Naive thymus-derived CD4-positive, alpha-beta T cell (primary cell): ENCODE data around the gene KCNH1. TPM values are rescaled to one million over a fixed set of nuclear protein-coding genes. Genes with fewer than 3 reads are reported as not detected.

Experiments
- ATAC-seq: fragments of 150-1000 bp; cut with Tn5 transposase; 2 replicates; pipeline ENCODE4 v1.10.0; 2021; ENCODE audit warnings: mild to moderate bottlenecking, moderate library complexity
- CTCF ChIA-PET: fragments of 350-600 bp; sonication (Branson Sonifier 250); formaldehyde crosslinking; loops from one replicate; lab custom pipeline; 2021; ENCODE audit warnings: antibody characterized with exemption; lab: Charles Lee
- POLR2A ChIA-PET: fragments of 350-600 bp; sonication (Branson Sonifier 250); formaldehyde crosslinking; loops from one replicate; lab custom pipeline; 2021; ENCODE audit warnings: antibody characterized with exemption, inconsistent platforms; lab: Charles Lee
- DNase-seq, 9 donors: peaks; one replicate each; pipeline versions ENCODE4 v3.0.0 to v3.0.0-alpha.2; 2020 to 2022; ENCODE audit warnings: mixed read lengths in 1 of 9
- H3K27ac ChIP-seq: one replicate; pipeline ENCODE4 v1.7.0; 2013; ENCODE audit warnings: mild to moderate bottlenecking, low read depth, low read length, moderate library complexity
- H3K27me3 ChIP-seq, 2 donors: one replicate each; pipeline ENCODE4 v1.7.0; 2013; ENCODE audit warnings: low read length in 2 of 2, mild to moderate bottlenecking in 2 of 2, moderate library complexity in 2 of 2; ENCODE audit not compliant: control insufficient read depth in 2 of 2, insufficient read depth in 2 of 2
- H3K36me3 ChIP-seq, 3 experiments: 1 replicate in 2 of 3; 2 replicates in 1 of 3; pipeline ENCODE4 v1.7.0; 2013; ENCODE audit warnings: low read length in 3 of 3, mild to moderate bottlenecking in 3 of 3, moderate library complexity in 1 of 3; ENCODE audit not compliant: insufficient read depth in 3 of 3, control insufficient read depth in 2 of 3
- H3K4me1 ChIP-seq, 2 donors: one replicate each; pipeline ENCODE4 v1.7.0; 2013; ENCODE audit warnings: low read length in 2 of 2, mild to moderate bottlenecking in 2 of 2, moderate library complexity in 1 of 2; ENCODE audit not compliant: control insufficient read depth in 2 of 2, insufficient read depth in 2 of 2
- H3K4me3 ChIP-seq: 2 replicates; pipeline ENCODE4 v1.7.0; 2013; ENCODE audit warnings: mild to moderate bottlenecking, low read length
- H3K9me3 ChIP-seq, 3 experiments: 1 replicate in 2 of 3; 2 replicates in 1 of 3; pipeline ENCODE4 v1.7.0; 2013; ENCODE audit warnings: low read length in 3 of 3; ENCODE audit not compliant: control insufficient read depth in 2 of 3
- H3K27ac Mint-ChIP-seq, 9 donors: one replicate each; pipeline ENCODE4 v1.8.0; 2020 to 2022; ENCODE audit warnings: mixed read lengths in 9 of 9, mild to moderate bottlenecking in 8 of 9, moderate library complexity in 5 of 9, inconsistent platforms in 2 of 9
- H3K27me3 Mint-ChIP-seq, 5 donors: one replicate each; pipeline ENCODE4 v1.8.0; 2021 to 2022; ENCODE audit warnings: mixed read lengths in 5 of 5, mild to moderate bottlenecking in 1 of 5
- H3K36me3 Mint-ChIP-seq, 5 donors: one replicate each; pipeline ENCODE4 v1.8.0; 2020 to 2022; ENCODE audit warnings: mixed read lengths in 5 of 5, mild to moderate bottlenecking in 3 of 5, inconsistent platforms in 1 of 5
- H3K4me1 Mint-ChIP-seq, 7 donors: one replicate each; pipeline ENCODE4 v1.8.0; 2020 to 2022; ENCODE audit warnings: mixed read lengths in 7 of 7, mild to moderate bottlenecking in 3 of 7, inconsistent platforms in 1 of 7
- H3K4me3 Mint-ChIP-seq, 10 donors: one replicate each; pipeline ENCODE4 v1.8.0; 2020 to 2022; ENCODE audit warnings: mild to moderate bottlenecking in 10 of 10, mixed read lengths in 10 of 10, moderate library complexity in 6 of 10, inconsistent platforms in 2 of 10
- H3K9me3 Mint-ChIP-seq, 11 donors: one replicate each; pipeline ENCODE4 v1.8.0; 2020 to 2022; ENCODE audit warnings: mixed read lengths in 11 of 11, mild to moderate bottlenecking in 4 of 11, inconsistent platforms in 1 of 11, moderate library complexity in 1 of 11
- intact Hi-C, 2 donors: fragments of 100-400 bp; cut with micrococcal nuclease; formaldehyde crosslinking; loops; one replicate each; pipeline ENCODE4 v1.15.1; 2023
- polyA plus RNA-seq, 2 donors: library from polyadenylated mRNA; unstranded; fragments of 300-500 nt; fragmentation: Illumina TruSeq; gene quantifications; one replicate each; pipeline ENCODE4 v1.2.3, GENCODE V29; 2021
- total RNA-seq, 6 experiments: library from RNA in 5 of 6; stranded (reverse) in 5 of 6; gene quantifications; 1 replicate in 5 of 6; 2 replicates in 1 of 6; pipeline ENCODE4 v1.2.3 and lab custom pipeline; 2021 to 2026

The KCNH1 gene
- total and polyA plus RNA-seq, 7 experiments from 2014 or later: not detected

DNA sequence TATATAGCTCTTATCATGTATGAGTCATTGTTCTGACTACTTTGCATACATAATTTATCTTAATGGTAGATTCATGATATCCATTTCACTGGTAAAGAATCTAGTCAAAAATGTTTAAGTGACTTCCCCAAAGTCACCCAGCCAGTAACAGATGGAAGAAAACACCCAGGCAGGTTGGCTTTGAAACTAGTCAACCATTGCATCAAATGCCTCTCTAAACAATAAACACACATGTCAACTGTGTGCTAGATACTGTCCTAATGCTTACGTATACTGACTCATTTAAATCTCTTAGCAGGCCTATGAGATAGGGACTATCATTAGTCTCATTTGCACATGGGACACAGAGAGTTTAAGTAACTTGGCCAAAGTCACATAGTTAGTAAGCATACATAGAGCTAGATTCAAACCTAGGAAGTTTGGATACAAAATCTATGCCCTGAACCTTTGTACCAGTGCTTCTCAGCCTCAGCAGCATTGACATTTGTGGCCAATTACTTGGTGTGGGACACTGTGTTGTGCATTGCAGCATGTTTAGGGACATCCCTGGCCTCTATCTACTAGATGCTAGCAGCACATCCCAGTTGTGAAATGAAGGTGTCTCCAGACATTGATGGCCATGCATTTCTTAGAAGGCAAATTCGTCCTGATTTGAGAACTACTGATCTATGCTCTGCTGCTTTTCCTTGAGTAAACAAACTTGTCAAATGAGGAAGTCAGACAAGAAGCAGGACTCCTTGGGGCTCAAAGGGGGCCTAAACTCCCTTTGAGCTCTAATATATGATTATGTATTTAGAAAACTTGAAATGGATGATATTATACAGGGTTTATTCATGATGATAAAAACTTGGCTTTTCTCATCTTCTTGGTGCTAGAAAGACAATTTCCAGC is 316.3 kb downstream of the KCNH1 start:
- Mint-ChIP-seq H3K27ac (no peak overlapping the region), H3K4me1 (no peaks in the 10 kb centered on the region), H3K4me3 (no peak overlapping the region), H3K27me3 (peaks cover 2 to 29% (median 11%) of the 10 kb centered on the region in 5 donors), H3K36me3 (peaks cover 0 to 3% (median 0%) of the 10 kb centered on the region in 5 donors), H3K9me3 (peaks cover 0 to 6% (median 0%) of the 10 kb centered on the region in 11 donors)
- DNase-seq (no peak), ATAC-seq (no peak)
- no peaks in the 10 kb centered on the region for H3K36me3 ChIP-seq
- no peak overlapping the region for H3K4me3 ChIP-seq
- ChIA-PET POLR2A (no interaction called here), CTCF (no interaction called here)
- H3K4me1 ChIP-seq: no peaks in the 10 kb centered on the region
- no peaks in the 10 kb centered on the region for H3K9me3 ChIP-seq
- H3K27ac ChIP-seq: no peak overlapping the region
- intact Hi-C loops: no loop called here
- H3K27me3 ChIP-seq: no peaks in the 10 kb centered on the region

DNA sequence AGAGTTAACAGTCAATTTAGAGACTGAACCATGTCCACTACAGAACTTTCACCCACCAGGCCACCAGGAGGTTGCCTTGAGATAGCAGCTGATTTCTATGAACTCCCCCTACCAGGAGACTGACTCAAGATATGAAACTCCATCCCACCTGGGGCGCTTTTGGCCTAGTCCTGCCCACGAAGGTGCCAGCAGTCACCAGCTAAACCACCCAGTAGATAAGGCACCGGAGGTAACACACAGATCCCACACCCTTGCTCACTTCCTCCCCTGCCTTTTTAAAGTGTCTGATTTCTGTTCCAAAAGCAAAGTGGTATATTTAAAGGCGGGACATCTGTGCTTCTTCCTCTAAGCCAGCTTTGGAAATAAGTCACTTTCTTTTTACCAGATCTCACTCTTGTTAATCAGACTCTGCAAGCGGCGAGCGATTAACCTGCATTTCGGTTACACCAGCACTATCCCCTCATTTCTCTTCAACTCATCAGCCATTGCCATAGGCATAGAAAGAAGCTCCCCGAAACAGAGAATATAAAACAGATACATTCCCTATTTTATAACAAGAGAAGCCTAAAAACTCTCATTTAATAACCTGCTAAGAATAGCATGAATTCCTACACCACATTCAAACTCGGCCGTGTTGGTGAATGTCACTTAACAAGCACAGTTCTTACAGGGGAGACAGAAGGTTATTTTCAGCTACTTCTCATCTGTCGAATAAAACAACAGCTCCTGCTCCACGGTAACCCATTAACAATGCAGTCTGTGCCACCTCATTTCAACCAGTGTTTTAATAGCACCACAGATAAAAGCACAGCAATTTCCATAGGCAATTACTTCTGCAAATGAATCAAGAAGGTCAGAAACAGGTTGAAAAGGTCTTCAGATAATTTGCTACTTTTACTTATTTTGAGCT is 318.1 kb downstream of the KCNH1 start:
- no peaks in the 10 kb centered on the region for H3K4me1 Mint-ChIP-seq
- no peaks in the 10 kb centered on the region for H3K9me3 ChIP-seq
- POLR2A ChIA-PET: no interaction called here
- no peaks in the 10 kb centered on the region for H3K4me1 ChIP-seq
- H3K4me3 ChIP-seq: no peak overlapping the region
- no peak overlapping the region for H3K27ac Mint-ChIP-seq
- H3K27me3 Mint-ChIP-seq: peaks cover 0 to 28% (median 6%) of the 10 kb centered on the region in 5 donors
- H3K36me3 Mint-ChIP-seq: peaks cover 0 to 3% (median 0%) of the 10 kb centered on the region in 5 donors
- peaks cover 0 to 6% (median 0%) of the 10 kb centered on the region in 11 donors for H3K9me3 Mint-ChIP-seq
- ATAC-seq (no peak), DNase-seq (no peak)
- intact Hi-C loops: no loop called here
- H3K27ac ChIP-seq: no peak overlapping the region
- CTCF ChIA-PET: no interaction called here
- no peaks in the 10 kb centered on the region for H3K27me3 ChIP-seq
- H3K4me3 Mint-ChIP-seq: no peak overlapping the region
- H3K36me3 ChIP-seq: no peaks in the 10 kb centered on the region

DNA sequence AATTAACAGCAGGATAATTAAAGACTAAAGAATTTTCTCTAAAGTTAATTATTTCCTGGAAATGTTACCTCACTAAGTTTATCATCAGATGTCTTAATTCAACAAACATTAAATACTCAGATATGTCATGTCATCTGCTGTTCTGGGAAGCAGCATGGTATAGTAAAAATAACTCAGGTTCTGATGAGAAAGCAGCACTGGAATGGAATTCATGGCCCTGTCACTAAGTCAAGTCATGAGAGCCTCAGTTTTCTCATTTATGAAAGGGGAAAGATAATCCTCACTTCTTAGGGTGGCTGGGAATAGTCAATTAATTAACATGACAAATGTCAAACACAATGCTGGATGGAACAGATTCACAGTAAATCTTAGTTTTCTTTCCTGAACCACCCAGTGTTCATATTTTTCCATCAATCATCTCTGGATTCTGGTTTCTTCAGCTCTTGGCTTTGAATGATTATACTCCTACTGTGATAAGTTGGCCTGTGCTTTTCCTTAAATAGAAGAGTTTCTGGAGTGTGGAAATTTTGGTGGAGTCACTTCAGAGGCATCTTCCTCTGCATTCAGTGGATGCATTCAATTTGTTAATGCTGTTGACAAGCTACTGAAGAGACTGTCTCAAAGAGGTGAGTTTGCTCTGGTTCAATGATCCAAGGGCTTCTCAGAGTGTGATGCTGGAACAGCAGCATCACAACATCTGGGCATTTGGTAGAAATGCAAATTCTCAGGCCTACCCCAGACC is 319.4 kb downstream of the KCNH1 start:
- DNase-seq (no peak), ATAC-seq (no peak)
- Mint-ChIP-seq H3K27me3 (peaks cover 0 to 19% (median 6%) of the 10 kb centered on the region in 5 donors), H3K4me3 (no peak overlapping the region), H3K36me3 (no peaks in the 10 kb centered on the region), H3K27ac (no peak overlapping the region), H3K4me1 (no peaks in the 10 kb centered on the region), H3K9me3 (peaks cover 0 to 6% (median 0%) of the 10 kb centered on the region in 11 donors)
- Histone ChIP-seq H3K36me3 (no peaks in the 10 kb centered on the region), H3K4me1 (no peaks in the 10 kb centered on the region), H3K9me3 (no peaks in the 10 kb centered on the region), H3K27me3 (no peaks in the 10 kb centered on the region), H3K4me3 (no peak overlapping the region), H3K27ac (no peak overlapping the region)
- ChIA-PET CTCF (no interaction called here), POLR2A (no interaction called here)
- intact Hi-C loops: no loop called here

DNA sequence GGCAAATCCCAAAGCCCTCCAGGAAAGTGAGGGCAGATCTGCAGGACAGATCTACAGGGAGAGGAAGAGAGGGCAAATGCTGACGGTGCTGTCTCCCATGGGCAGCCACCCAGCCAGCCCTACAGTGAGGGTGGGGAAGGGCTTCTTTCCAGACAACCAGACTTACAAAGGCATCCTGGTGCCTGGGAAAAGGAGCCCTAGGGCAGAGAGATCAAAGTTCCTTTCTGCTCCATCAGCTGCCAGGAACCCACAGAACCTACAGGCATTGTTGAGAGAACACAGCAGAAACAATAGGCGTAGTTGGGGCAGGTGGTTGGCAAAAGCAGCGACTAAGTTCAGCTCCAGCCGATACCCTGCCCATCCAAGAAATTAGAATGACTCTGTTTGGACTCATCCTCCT is 332.4 kb downstream of the KCNH1 start:
- intact Hi-C loops: no loop called here
- peaks cover 0 to 2% (median 0%) of the 10 kb centered on the region in 11 donors for H3K9me3 Mint-ChIP-seq
- ATAC-seq (no peak), DNase-seq (no peak)
- H3K36me3 Mint-ChIP-seq: no peaks in the 10 kb centered on the region
- no peak overlapping the region for H3K27ac Mint-ChIP-seq
- Histone ChIP-seq H3K27me3 (no peaks in the 10 kb centered on the region), H3K4me3 (no peak overlapping the region), H3K27ac (no peak overlapping the region), H3K9me3 (no peaks in the 10 kb centered on the region), H3K4me1 (no peaks in the 10 kb centered on the region), H3K36me3 (no peaks in the 10 kb centered on the region)
- no peak overlapping the region for H3K4me3 Mint-ChIP-seq
- H3K27me3 Mint-ChIP-seq: peaks cover 5 to 36% (median 16%) of the 10 kb centered on the region in 5 donors
- no peaks in the 10 kb centered on the region for H3K4me1 Mint-ChIP-seq
- ChIA-PET POLR2A (no interaction called here), CTCF (interaction anchor here (0.6 kb wide), 1 partner anchor 396 kb away, joined by 3 read pairs; no protein-coding TSS in a partner anchor)

DNA sequence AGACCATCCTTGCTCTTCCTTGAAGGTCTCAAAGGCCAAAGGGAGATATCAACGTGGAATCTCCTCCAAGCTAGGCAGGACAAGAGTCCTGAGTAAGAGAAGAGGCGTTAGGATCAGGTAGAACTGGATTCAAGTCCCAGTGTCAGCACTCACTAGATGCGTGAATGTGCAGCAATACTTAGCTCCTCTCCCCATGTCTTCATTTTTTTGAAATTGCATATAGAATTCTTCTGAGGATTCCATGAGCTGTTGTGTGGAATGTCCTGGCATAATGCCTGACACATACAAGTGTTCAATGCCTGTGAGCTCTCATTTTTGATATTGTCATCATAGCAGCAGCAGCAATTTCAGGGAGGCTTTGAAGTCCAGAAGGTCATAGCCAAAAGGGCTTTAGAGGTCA is 333.2 kb downstream of the KCNH1 start:
- CTCF ChIA-PET: interaction anchor here (0.6 kb wide), 1 partner anchor 395 kb away, joined by 3 read pairs; no protein-coding TSS in a partner anchor
- H3K36me3 ChIP-seq: no peaks in the 10 kb centered on the region
- H3K27me3 Mint-ChIP-seq: peaks cover 1 to 36% (median 16%) of the 10 kb centered on the region in 5 donors
- no peak overlapping the region for H3K27ac Mint-ChIP-seq
- H3K4me3 Mint-ChIP-seq: no peak overlapping the region
- no peaks in the 10 kb centered on the region for H3K4me1 ChIP-seq
- no peaks in the 10 kb centered on the region for H3K9me3 ChIP-seq
- POLR2A ChIA-PET: no interaction called here
- H3K4me1 Mint-ChIP-seq: no peaks in the 10 kb centered on the region
- no peaks in the 10 kb centered on the region for H3K27me3 ChIP-seq
- no peaks in the 10 kb centered on the region for H3K36me3 Mint-ChIP-seq
- no peak overlapping the region for H3K4me3 ChIP-seq
- no peak overlapping the region for H3K27ac ChIP-seq
- no peak for DNase-seq
- no peak for ATAC-seq
- H3K9me3 Mint-ChIP-seq: peaks cover 0 to 4% (median 0%) of the 10 kb centered on the region in 11 donors
- intact Hi-C loops: no loop called here

DNA sequence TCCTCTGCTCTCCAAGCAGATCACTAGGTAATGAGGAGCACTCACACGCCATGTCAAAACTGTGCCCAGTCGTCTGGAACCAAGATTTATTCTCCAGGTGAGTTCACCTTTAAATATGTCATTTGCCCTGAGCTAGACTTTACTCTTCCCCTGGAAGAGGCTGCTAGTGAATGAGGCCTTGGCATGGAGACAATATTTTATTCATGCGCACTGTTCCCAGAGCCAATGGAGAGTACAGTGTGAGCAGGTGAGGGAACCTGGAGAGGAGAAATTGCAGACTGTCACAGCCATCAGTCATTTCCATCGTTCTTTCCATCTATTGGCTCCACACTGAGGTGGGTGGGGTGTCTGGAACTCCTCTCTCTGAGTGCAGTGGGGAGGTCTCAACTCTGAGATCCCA is 333.6 kb downstream of the KCNH1 start:
- Mint-ChIP-seq H3K27ac (no peak overlapping the region), H3K36me3 (no peaks in the 10 kb centered on the region), H3K4me3 (no peak overlapping the region), H3K4me1 (no peaks in the 10 kb centered on the region), H3K27me3 (peaks cover 0 to 40% (median 16%) of the 10 kb centered on the region in 5 donors), H3K9me3 (peaks cover 0 to 4% (median 0%) of the 10 kb centered on the region in 11 donors)
- ChIA-PET POLR2A (no interaction called here), CTCF (no interaction called here)
- no peak for ATAC-seq
- Histone ChIP-seq H3K27me3 (no peaks in the 10 kb centered on the region), H3K4me1 (no peaks in the 10 kb centered on the region), H3K4me3 (no peak overlapping the region), H3K9me3 (no peaks in the 10 kb centered on the region), H3K27ac (no peak overlapping the region), H3K36me3 (no peaks in the 10 kb centered on the region)
- intact Hi-C loops: no loop called here
- DNase-seq: no peak
